Gastrocnemius medialis (tissue), 4 donors: ENCODE data around the gene TEX12.

ENCODE experiments used
- CTCF ChIP-seq, 5 experiments: fragments of 450-650 bp in 3 of 5; fragments of 200-600 bp in 2 of 5; sonication (generic) in 2 of 5; IDR thresholded peaks in 4 of 5; conservative IDR thresholded peaks in 1 of 5; 1 replicate in 4 of 5; 2 replicates in 1 of 5; pipeline ENCODE4 v1.5.1; 2016 to 2019; ENCODE audit warnings: antibody characterized with exemption in 5 of 5, mild to moderate bottlenecking in 3 of 5, moderate library complexity in 3 of 5
- POLR2A ChIP-seq, 2 donors: fragments of 450-650 bp; IDR thresholded peaks; one replicate each; pipeline ENCODE4 v1.6.1; 2017; ENCODE audit warnings: antibody characterized with exemption in 2 of 2, mild to moderate bottlenecking in 2 of 2, moderate library complexity in 2 of 2

GRCh38 chr11:112156956-112157766, 10.0 kb upstream of the TEX12 start:
- TF ChIP-seq CTCF (IDR thresholded peaks at IDR 0.05 in 4 of 5, conservative IDR thresholded peaks at IDR 0.05 in 1 of 5) (no peak), POLR2A (IDR thresholded peaks at IDR 0.05) (no peak)
